DND-41 (cell line): ENCODE measurements around the gene SNCG.

ENCODE experiments used
- CTCF ChIP-seq: IDR thresholded peaks from 2 replicates; pipeline ENCODE4 v1.5.1; 2012; ENCODE audit warnings: borderline replicate concordance, low read length, moderate library complexity, mild to moderate bottlenecking; ENCODE audit not compliant: poor library complexity, severe bottlenecking; ENCODE audit errors: extremely low read depth
- EZH2 ChIP-seq: IDR thresholded peaks from 3 replicates; pipeline ENCODE4 v1.6.1; 2012; ENCODE audit warnings: borderline replicate concordance, low read depth, mild to moderate bottlenecking, moderate library complexity, low read length, inconsistent platforms; ENCODE audit not compliant: severe bottlenecking

- TF ChIP-seq CTCF (no peak), EZH2 (no peak)
Measured at GRCh38 chr10:86970982-86971231, 12.5 kb downstream of the SNCG start.
